ENCODE results near the gene FOSB.

FOSB gene

GRCh38 chr19:45467115-45467455, 711 bp upstream of the FOSB start:
- TF ChIP-seq FOXP2 (optimal IDR thresholded peaks at IDR 0.05; ENCODE audit: control extremely low read depth, extremely low read length, insufficient read depth): no peak
- TF ChIP-seq POLR2AphosphoS5 (IDR thresholded peaks at IDR 0.05; ENCODE audit: borderline replicate concordance, low read depth, low read length): no peak
- no peak for TF ChIP-seq EZH2 (IDR thresholded peaks at IDR 0.05)

GRCh38 chr19:45468159-45468651, 409 bp downstream of the FOSB start:
- no peak for TF ChIP-seq EZH2 (IDR thresholded peaks at IDR 0.05)
- no peak for TF ChIP-seq POLR2AphosphoS5 (IDR thresholded peaks at IDR 0.05; ENCODE audit: borderline replicate concordance, low read depth, low read length)
- TF ChIP-seq FOXP2 (optimal IDR thresholded peaks at IDR 0.05; ENCODE audit: control extremely low read depth, extremely low read length, insufficient read depth): no peak
- peak overlapping the region; percentile 95 for H3K4me3 ChIP-seq
- peak overlapping the region; percentile 70 for H3K9ac ChIP-seq (ENCODE audit: insufficient read length)
- H3K27ac ChIP-seq: no peak overlapping the region
- no peaks in the 10 kb centered on the region for H3K9me3 ChIP-seq (ENCODE audit: low read depth, low read length)
- DNase-seq (ENCODE audit: low read depth, low spot score): no peak
- no peaks in the 10 kb centered on the region for H3K36me3 ChIP-seq (ENCODE audit: insufficient read depth, low read length)

More at GRCh38 chr19:45467115-45467455, 711 bp upstream of the FOSB start:
- Histone ChIP-seq H3K36me3 (ENCODE audit: insufficient read depth, low read length) (no peaks in the 10 kb centered on the region), H3K4me3 (peak overlapping the region; percentile 95), H3K9me3 (ENCODE audit: low read depth, low read length) (no peaks in the 10 kb centered on the region), H3K9ac (ENCODE audit: insufficient read length) (peak overlapping the region; percentile 51), H3K27ac (no peak overlapping the region)
- no peak for DNase-seq (ENCODE audit: low read depth, low spot score)

GRCh38 chr19:45468803-45469131, 971 bp downstream of the FOSB start:
- Histone ChIP-seq H3K36me3 (ENCODE audit: insufficient read depth, low read length) (no peaks in the 10 kb centered on the region), H3K9ac (ENCODE audit: insufficient read length) (peak overlapping the region; percentile 70), H3K4me3 (peak overlapping the region; percentile 95), H3K27ac (peak overlapping the region; percentile 71), H3K9me3 (ENCODE audit: low read depth, low read length) (no peaks in the 10 kb centered on the region)
- no peak for DNase-seq (ENCODE audit: low read depth, low spot score)
- TF ChIP-seq FOXP2 (optimal IDR thresholded peaks at IDR 0.05; ENCODE audit: control extremely low read depth, extremely low read length, insufficient read depth): no peak
- TF ChIP-seq POLR2AphosphoS5 (IDR thresholded peaks at IDR 0.05; ENCODE audit: borderline replicate concordance, low read depth, low read length): no peak
- no peak for TF ChIP-seq EZH2 (IDR thresholded peaks at IDR 0.05)

GRCh38 chr19:45469132-45469944, 1.5 kb downstream of the FOSB start:
- Histone ChIP-seq H3K9me3 (ENCODE audit: low read depth, low read length) (no peaks in the 10 kb centered on the region), H3K36me3 (ENCODE audit: insufficient read depth, low read length) (no peaks in the 10 kb centered on the region), H3K27ac (peak overlapping the region; percentile 71), H3K4me3 (peak overlapping the region; percentile 95), H3K9ac (ENCODE audit: insufficient read length) (peak overlapping the region; percentile 70)
- TF ChIP-seq FOXP2 (optimal IDR thresholded peaks at IDR 0.05; ENCODE audit: control extremely low read depth, extremely low read length, insufficient read depth): peak; percentile 73
- TF ChIP-seq POLR2AphosphoS5 (IDR thresholded peaks at IDR 0.05; ENCODE audit: borderline replicate concordance, low read depth, low read length): peak; percentile 56; the same call in 1 of the 2 replicates
- no peak for TF ChIP-seq EZH2 (IDR thresholded peaks at IDR 0.05)
- DNase-seq (ENCODE audit: low read depth, low spot score): peak; percentile 57

GRCh38 chr19:45469945-45470761, 2.4 kb downstream of the FOSB start:
- Histone ChIP-seq H3K4me3 (peak overlapping the region; percentile 95), H3K36me3 (ENCODE audit: insufficient read depth, low read length) (no peaks in the 10 kb centered on the region), H3K27ac (no peak overlapping the region), H3K9me3 (ENCODE audit: low read depth, low read length) (no peaks in the 10 kb centered on the region), H3K9ac (ENCODE audit: insufficient read length) (no peak overlapping the region)
- TF ChIP-seq POLR2AphosphoS5 (IDR thresholded peaks at IDR 0.05; ENCODE audit: borderline replicate concordance, low read depth, low read length) (no peak), EZH2 (IDR thresholded peaks at IDR 0.05) (no peak), FOXP2 (optimal IDR thresholded peaks at IDR 0.05; ENCODE audit: control extremely low read depth, extremely low read length, insufficient read depth) (no peak)
- DNase-seq (ENCODE audit: low read depth, low spot score): no peak

GRCh38 chr19:45470762-45471081, 2.9 kb downstream of the FOSB start:
- Histone ChIP-seq H3K36me3 (ENCODE audit: insufficient read depth, low read length) (no peaks in the 10 kb centered on the region), H3K9ac (ENCODE audit: insufficient read length) (no peak overlapping the region), H3K27ac (no peak overlapping the region), H3K9me3 (ENCODE audit: low read depth, low read length) (no peaks in the 10 kb centered on the region), H3K4me3 (no peak overlapping the region)
- TF ChIP-seq EZH2 (IDR thresholded peaks at IDR 0.05) (no peak), POLR2AphosphoS5 (IDR thresholded peaks at IDR 0.05; ENCODE audit: borderline replicate concordance, low read depth, low read length) (no peak)
- no peak for DNase-seq (ENCODE audit: low read depth, low spot score)

- Histone ChIP-seq H3K27ac (no peak overlapping the region), H3K9ac (ENCODE audit: insufficient read length) (no peak overlapping the region), H3K4me3 (no peak overlapping the region), H3K36me3 (ENCODE audit: insufficient read depth, low read length) (no peaks in the 10 kb centered on the region), H3K9me3 (ENCODE audit: low read depth, low read length) (no peaks in the 10 kb centered on the region)
- DNase-seq (ENCODE audit: low read depth, low spot score): no peak
- TF ChIP-seq EZH2 (IDR thresholded peaks at IDR 0.05) (no peak), FOXP2 (optimal IDR thresholded peaks at IDR 0.05; ENCODE audit: control extremely low read depth, extremely low read length, insufficient read depth) (no peak), POLR2AphosphoS5 (IDR thresholded peaks at IDR 0.05; ENCODE audit: borderline replicate concordance, low read depth, low read length) (no peak)
These were observed 3.5 kb downstream of the FOSB start for GRCh38 chr19:45471111-45471930.
